HL-60/S4 treated with phorbol 12-myristate 13-acetate at 8.2 ng/mL for 4 days and 3 days (cell line): Measurements from ENCODE around the gene DPYSL4.

Experiments
- in situ Hi-C: fragments of 300-500 bp; cut with MboI; formaldehyde crosslinking; loops from 2 replicates; pipeline ENCODE4 v1.15.0; 2022; ENCODE audit warnings: low sequenced_read_pairs

The DPYSL4 gene

DNA sequence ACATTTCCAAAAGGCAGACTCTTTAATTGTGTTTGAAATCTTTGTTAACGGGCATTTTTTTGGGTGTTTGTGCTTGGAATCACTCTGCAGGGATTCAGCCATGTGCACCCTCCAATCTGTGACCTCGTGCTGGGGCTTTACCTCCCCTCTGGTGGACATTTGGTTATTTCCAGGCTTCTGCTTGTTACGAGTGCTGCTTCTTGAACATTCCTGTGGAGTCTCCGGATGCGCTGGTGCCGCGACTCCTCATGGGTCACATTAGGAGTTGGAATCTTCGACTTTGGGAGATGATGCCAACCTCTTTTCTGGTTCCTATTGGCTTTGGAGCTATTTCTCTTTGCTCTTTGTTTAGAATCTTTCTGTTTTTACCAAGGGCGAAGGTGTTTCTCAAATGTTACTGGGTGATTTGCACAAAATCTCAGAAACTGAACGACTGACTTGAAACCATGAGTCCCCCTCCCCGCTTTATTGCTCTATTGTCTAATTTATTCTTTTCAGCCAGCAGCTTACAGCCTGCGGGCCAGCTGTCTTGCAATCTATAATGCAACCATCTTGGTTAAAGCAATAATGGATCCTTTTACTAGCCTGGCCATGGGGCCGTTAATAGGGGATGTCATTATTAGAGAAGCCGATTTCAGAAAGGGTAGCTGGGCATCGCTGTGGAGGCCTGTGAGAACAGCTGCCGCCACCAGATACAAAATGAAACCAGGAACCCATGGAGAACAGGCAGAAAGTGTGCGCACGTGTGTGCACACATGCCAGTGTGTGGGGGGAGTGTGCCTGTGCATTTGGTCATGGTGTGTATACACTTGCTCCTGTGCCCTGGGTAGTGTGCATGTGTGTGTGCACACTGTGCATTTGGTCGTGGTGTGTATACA, 9.9 kb upstream of the DPYSL4 start:
- in situ Hi-C loops = no loop called here

DNA sequence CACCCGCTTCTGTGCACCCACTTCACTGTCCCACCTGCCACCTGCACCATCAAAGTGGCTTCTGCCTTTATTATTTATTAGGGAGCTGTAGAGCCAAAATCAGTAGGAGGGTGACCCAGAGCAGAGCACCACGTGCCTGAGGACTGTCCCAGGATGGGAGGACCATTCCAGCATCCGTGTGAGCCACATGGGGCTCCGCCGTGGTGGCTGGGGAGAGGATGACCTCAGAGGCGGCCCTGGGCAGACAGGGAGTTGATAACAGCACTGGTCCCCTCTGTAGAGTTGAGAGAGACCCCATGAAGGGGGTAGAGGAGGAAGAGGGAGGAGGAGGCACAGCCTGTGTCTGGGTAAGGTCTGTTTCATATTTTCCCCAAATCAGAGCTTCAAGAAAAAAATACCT, 8.7 kb upstream of the DPYSL4 start:
- in situ Hi-C loops = no loop called here

DNA sequence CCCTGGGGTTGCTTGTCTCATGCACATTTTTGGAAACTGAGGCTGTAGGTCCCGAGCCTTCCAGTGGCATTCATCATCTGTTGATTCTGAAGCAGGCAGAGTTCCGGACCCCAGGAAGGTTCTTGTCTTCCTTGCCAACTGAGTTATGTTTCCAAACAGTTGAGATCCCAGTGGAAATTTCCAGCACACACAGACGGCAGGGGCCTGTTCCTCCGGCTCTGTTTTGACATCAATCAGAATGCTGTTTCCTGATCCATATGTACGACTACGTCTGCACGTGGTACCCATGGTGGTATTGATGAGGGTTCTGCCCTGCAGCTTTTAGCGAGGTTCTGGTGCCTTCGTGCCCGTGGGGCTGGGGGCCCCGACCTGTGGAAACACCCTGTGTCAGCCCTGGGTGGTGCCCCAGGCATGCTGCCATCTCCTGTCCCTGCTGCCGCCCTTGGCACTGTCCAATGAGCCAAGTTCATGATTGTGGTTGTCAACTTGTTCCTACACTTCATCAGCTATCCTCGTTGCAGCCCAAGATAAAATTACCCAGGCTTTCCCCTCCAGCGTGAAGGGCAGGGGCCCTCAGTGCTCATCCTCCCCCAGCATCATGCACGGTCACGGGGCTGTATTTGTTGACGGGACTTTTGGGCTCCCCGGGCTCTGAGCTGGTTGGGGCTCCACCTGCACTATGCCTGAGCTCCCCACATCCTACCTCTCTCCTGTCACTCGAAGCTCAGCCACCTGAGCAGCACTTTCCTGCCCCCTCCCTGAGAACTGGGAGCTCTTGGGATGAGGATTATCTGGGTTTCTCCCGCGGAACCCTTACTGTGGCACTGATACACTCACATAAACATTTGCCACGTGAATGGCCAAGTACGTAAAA, 7.8 kb upstream of the DPYSL4 start:
- in situ Hi-C loops = no loop called here

DNA sequence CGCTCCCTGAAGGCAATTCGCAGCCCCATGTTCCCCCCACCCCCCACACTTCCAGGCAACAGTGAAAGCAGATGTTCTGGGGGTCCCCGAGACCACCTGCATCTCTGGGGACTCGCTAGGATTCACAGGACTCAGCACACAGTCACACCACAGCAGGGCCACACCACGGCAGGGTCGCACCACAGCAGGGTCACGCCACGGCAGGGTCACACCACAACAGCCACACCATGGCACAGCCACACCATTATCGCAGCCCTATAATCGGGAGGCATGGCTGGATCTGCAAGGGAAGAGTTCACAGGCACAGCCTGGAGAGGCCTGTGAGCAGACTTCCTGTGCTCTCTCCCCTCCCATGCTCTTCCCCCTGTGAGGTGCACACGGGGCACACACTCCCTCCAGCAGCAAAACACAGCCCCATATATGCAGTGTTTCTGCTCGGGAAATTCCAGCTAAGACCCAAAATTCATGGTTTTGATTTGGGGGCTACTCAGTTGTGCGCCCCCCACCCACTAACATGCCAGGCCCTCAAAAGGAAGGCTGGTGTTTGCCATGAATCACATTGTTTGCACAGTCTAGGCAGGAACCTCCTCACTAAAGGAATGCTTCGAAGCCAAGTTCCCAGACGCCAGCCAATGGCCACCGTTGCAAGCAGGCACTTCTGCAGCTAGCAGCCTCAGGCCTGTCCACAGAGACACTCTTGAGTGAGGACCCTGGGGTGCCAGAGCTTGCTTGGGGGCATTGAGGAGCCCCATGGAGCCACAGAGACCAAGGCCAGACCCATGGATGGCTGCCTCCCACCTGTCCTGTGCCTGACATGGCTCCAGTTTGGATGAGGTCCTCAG, 7.0 kb upstream of the DPYSL4 start:
- in situ Hi-C loops = no loop called here

DNA sequence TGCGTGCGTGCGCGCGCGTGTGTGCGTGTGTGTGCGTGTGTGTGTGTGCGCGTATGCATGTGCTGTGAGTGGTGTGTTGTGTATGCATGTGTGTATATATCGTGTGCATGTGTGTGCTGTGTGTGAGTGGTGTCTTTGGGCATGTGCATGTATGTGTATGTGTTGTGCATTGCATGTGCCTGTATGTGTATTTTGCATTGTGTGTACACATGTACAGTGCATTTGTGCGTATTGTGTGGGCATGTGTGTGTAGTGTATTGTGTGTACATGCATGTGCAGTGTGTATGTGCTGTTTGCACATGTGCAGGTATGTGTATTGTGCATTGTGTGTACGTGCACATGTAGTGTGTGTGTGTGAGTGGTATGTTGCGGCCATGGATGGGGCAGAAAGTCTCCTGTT, 6.0 kb upstream of the DPYSL4 start:
- in situ Hi-C loops = no loop called here

DNA sequence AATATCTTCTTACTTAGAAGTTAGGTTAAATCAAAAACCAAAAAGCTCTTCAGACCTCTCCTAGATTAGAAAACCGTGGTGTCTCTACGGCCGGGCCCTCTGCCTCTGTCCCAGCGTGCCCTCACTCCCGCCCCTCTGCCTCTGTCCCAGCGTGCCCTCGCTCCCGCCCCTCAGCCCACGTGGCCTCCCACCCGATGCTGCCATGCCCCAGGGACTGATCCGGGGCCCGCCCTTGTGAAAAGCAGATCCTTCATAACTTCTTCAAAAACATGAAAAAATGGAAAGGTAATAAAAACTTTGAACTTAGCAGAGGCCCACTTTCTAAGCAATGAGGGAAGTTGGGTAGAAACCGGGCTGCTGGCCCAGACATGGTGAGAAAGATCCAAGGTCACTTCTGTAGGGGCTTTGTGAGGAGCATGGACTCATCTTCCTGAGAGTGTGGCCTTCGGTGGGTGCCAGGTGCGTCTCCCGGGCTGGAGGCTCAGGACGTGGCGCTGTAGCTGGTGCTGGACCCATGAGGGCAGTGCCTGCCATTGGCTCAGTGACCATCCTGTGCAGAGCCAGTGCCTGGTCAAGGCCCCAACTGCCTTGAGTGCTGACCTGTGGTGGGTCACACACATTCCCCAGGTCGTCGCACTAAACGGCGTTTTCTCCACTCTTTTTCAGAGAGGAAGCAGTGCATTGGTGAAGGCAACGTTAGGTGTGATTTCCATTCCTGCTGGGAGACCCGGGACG, 4.9 kb upstream of the DPYSL4 start:
- in situ Hi-C loops = no loop called here

DNA sequence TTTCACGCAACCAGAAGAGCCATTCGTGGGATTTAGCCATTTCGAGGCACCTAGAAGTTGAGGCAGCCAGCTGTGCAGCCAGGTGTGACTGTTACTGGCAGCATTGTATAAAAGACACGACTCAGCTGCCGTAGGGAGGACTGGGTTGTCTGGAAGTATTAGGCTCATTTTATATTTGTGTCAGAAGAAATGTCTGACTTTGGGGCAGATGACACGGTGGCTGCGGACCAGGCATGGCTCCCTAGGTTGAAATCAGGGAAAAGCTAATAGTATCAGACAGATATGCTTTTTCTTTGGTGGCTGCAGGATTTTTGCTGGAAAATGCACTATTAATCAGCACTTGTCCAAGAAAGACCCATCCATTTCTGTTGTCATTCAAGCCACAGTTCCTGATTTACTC, 4.2 kb upstream of the DPYSL4 start:
- in situ Hi-C loops = no loop called here

DNA sequence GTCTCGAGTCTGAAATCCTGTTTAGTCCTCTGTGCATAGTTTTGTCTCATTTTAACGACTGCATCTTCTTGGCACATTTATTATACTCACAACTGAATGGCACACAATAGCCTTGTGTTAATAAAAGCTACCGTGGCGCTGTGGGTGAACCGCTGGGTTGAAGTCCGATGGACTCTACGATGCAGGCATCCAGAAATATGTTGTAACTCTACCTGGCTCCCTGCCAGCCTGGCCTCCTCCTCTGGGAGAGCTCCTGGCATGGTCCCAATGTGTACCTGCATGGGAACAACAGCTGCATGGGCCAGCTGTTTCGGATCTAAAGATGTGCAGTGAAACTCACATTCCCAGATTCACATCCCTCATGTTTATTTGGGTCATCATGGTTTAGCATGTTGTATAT, 3.7 kb upstream of the DPYSL4 start:
- in situ Hi-C loops = no loop called here

DNA sequence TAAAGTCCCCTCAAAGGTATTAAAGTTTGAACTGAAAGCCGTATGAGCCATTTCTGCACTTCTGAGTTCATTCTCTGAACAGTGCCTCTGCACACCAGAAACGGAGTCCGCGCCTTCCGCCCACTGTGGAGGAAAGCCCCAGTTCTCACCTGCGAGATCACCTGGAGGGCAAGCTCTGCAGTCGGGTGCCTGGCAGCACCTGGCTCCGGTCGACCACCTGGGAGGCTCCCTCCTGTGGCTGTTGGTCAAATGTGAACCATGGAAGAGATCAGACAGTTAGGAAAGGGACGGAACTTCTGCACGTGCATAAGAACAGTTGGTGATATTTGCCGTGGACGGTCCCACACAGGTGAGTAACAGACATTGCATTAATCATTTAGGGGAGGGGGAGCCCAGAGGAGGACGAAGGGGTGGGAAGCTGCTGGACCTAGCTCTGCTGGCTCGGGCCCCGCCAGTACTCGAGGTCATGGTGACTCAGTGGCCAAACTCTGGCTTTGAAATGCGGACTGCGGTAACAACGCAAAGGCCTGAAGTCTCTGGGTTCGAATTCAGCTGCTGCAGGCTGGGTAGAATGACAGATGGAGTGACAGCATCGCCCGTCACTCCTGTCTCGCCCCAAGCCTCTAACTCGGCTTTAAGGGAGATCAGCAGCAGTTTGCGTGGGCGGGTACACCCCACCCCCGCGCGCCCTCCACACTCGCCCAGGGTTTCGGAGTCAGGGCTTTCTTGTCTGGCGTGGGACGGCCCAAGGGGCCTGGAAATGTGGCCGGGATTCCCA, 1.7 kb upstream of the DPYSL4 start:
- in situ Hi-C loops = no loop called here

DNA sequence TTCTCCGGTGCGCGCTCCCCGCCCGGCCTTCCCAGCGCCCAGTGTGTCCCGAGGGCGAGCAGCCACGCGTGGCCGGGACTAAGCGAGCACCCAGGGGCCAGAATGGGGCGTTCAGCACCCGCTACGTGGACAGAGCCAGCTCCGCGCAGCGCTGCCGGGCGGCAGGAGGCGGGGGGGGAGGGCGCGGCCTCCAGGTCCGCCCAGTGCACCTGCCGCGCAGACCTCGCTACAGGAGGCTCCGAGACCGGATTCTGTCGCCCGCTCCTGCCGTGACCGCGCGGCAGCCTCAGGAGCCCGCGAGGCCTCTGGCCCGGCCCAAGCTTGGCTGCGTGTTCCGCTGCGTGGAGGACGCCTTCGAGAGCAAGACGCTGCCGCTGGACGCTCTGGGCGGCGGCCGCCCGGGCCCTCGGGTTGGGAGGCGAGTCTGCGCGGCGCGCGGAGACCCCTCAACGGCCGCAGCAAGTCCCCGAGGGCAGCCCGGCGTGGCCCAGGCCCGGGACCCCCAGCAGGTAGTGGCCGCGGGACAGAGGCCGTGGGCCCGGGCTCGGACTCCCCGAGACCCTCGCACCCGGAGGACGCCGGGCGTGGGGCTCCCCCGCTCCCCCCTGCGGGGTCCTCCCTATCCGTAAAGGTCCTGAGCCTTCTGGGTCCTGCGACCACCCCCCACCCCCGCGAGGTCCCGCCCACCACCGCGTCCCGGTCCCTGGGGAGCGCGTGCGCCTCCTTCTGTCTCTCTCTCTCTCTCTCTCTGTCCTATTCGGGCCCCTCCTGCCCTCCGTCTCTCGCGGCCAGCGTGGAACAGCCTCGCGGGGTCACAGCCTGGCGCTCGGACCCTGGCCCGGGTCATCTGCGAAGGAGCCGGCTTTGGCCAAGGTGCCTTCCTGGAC, 904 bp upstream of the DPYSL4 start:
- in situ Hi-C loops = no loop called here

DNA sequence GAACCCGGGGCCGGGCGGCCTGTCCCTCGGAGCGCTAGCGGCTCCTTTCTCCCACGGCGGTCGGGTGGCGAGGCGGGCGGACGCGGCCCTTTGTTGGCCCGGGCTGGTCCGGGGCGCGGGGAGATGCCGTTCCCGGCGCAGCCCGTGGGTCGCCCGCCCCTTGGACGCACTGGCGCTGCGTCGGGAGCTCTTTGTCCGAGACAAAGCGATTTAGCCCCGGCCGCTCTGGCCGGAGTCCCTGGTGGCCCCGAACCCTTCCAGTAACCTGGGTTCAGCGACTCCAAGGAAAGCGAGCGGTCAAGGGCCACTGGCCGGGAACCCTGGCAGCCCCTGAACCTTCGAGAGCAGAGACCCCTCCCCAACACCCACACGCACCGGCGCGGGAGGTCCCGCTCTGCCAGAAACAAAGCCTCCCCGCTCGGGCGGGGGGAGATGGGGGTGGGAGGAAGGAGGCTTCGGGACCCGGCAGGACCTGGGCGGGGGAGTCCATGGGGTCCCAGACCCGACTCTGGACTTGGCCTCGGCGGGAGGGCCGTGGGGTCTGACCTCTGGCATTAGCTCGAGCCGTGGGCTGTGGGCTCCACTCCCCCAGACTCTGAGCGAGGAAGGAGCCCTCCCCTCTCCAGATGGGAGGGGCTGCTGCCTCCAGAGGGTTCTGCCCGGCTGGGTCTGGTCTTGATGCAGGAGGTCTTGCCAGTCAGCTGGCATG, 836 bp downstream of the DPYSL4 start:
- in situ Hi-C loops = no loop called here

DNA sequence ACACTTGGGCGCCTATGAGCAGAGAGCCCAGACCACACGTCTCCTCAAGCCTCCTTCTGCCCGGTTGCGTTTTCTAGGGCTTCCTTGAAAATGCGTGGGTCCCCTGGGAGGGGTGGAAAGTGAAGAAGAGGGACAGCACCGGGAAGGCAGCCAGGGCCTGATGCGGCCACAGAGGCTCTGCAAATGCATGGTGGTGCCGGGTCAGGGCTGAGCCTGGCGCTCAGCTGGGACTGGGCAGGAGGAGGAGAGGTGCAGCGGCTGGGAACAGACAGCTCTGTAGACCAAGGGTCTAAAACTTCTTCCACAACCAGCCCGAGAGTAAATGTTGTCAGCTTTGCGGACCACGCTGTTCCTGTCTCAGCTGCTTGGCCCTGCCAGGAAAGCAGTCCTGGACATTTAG, 1.6 kb downstream of the DPYSL4 start:
- in situ Hi-C loops = no loop called here

DNA sequence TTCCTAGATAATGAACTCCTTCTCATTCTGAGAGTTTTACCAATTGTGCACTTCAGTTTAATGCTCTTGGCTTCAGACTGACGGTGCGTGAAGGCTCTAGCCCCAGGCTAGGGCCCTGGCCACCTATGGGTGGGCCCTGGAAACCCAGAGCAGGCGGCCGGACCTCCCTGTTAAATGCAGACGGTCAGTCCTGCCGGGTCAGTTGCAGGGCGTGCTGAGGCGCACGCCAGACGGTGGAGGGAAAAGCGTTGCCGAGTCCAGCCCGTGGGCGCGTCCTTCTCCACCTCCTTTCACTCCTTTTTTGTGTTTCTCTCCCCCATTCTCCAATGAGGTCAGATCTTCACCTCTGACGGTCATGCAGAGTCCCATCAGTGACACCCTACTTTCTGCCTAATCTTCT, 2.3 kb downstream of the DPYSL4 start:
- in situ Hi-C loops = no loop called here

DNA sequence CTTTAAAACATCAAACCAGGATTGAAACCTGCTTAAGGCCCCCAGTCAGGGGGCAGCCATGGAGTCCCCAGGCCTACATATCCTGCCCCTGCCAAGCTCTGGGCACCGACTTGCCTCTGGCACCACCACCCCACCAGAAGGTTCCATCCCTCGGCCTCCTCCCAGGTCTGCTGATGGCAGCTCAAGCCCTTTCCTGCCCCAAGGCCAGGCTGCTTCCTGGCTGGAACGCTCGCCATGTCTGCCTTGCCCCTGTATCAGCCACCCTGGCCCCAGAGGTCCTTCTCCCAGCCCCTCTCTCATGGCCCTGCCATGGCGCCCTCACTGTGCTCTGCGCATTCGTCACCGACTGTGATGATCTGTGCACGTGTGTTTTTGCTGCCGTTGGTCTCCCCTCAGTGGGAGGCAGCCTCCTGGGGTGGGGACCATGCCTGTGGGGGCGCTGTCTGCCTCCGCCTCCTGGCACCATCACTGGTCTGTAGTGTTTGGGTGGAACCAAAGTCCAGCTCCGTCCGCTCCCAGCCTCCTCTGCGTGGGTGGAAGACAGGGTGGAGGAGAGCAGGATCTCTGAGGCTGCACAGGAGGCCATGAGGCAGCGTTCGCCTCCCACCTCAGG, 3.2 kb downstream of the DPYSL4 start:
- in situ Hi-C loops = no loop called here

DNA sequence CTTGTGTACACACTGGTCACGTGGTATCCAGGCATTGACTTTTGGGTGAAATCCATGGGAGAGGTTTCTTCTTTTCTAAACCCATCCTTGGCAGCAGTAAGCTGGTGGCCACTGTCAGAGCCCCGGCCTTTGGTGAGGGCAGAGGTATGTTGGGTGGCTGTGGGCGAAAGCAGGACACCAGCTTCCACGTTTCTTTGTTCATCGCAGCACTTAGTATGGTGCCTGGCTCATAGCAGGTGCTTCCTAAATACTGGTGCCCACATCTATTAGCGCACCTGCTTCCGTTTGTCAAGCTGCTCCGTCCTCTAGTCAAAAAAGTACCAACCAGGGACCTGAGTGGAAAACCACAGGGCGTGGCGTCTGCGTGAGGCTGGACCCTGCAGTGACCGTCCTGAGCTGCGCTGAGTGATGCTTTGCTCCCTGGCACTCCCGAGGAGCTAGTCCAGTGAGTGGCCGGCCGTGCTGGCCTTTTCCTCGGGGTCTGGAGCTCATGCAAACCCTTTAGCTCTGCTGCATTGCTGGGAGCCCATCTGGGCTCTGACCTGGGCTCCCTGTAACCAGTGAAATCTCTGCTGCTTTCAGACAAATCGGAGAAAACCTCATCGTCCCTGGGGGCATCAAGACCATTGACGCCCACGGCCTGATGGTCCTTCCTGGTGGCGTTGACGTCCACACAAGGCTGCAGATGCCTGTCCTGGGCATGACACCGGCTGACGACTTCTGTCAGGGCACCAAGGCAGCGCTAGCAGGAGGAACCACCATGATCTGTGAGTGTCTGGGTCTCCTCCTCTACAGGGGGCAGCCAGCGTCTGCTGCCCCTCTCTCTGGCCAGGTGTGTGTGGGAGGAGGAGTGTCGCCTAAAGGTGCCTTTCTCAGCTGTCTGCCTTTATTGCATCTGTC, 5.6 kb downstream of the DPYSL4 start:
- in situ Hi-C loops = no loop called here

DNA sequence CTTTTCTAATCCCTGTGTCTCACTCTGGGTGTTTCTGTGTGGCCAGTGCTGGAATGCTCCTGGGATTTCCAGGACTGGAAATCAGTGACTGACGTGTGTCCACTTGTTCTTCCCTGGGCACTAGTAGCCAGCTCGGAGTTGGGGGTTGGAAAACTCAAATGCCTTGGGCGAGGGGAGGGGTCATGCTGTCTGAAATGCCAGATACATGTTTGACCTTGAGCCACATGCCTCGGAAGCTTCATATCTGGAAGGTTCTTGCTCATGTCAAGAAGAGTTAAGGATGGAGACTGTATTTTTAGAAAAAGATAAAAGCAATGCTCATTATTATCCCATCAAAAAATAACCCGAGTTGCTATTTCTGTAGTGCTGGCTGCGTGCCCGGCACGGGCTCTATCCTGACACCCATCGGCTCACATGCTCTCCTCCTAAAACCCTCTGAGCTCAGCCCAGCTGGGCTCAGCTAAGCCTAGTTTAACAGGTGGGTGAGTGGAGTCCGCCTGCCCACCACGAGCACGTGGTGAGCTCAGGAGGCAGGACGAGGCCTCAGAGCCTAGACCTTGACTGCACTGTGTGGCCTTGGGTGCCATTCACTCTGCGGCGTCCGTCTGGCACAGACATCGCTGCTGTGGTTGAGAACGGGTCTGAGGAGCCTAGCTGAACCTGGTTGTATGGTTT, 6.4 kb downstream of the DPYSL4 start:
- in situ Hi-C loops = no loop called here
